GM12875 (cell line): Measurements from ENCODE around the gene DHRS2.

ENCODE experiments used
- H3K4me3 ChIP-seq: one replicate; pipeline ENCODE4 v1.5.1; 2011; ENCODE audit warnings: low read depth, low read length, control low read depth
- CTCF ChIP-seq: IDR thresholded peaks from 2 replicates; pipeline ENCODE4 v1.5.1; 2011; ENCODE audit warnings: low read depth, mild to moderate bottlenecking, control low read depth, inconsistent platforms, low read length, moderate library complexity, borderline replicate concordance; ENCODE audit not compliant: insufficient read depth

DHRS2 gene

GRCh38 chr14:23663711-23664110 is 27.5 kb downstream of the DHRS2 start:
- no peak overlapping the region for H3K4me3 ChIP-seq
- TF ChIP-seq CTCF: no peak

- no peak for TF ChIP-seq CTCF
- no peak overlapping the region for H3K4me3 ChIP-seq
Observed at GRCh38 chr14:23664207-23664885, 28.2 kb downstream of the DHRS2 start.

GRCh38 chr14:23665302-23666016 is 29.3 kb downstream of the DHRS2 start:
- H3K4me3 ChIP-seq: no peak overlapping the region
- no peak for TF ChIP-seq CTCF

- no peak for TF ChIP-seq CTCF
Observed at GRCh38 chr14:23667134-23667533, 31.0 kb downstream of the DHRS2 start.

GRCh38 chr14:23669441-23669840 is 33.3 kb downstream of the DHRS2 start:
- no peak for TF ChIP-seq CTCF
- no peak overlapping the region for H3K4me3 ChIP-seq

More at GRCh38 chr14:23667134-23667533, 31.0 kb downstream of the DHRS2 start:
- no peak overlapping the region for H3K4me3 ChIP-seq

GRCh38 chr14:23670481-23670880 is 34.3 kb downstream of the DHRS2 start:
- no peak overlapping the region for H3K4me3 ChIP-seq
- no peak for TF ChIP-seq CTCF

GRCh38 chr14:23672200-23672599 is 36.0 kb downstream of the DHRS2 start:
- H3K4me3 ChIP-seq: no peak overlapping the region
- no peak for TF ChIP-seq CTCF
